Uterus (tissue), 4 donors: ENCODE data around the gene LSP1. TPM values are rescaled to one million over a fixed set of nuclear protein-coding genes. Genes with fewer than 3 reads are reported as not detected.

Experiments
- DNase-seq, 2 donors: peaks; one replicate each; pipeline ENCODE4 v3.0.0-alpha.2; 2019 to 2020
- H3K27ac ChIP-seq, 2 donors: fragments of 200-600 bp; sonication (generic); 1 replicate in 1 of 2; 2 replicates in 1 of 2; pipeline ENCODE4 v1.5.1; 2016 to 2018
- H3K27me3 ChIP-seq, 2 donors: fragments of 200-600 bp; sonication (generic); one replicate each; pipeline ENCODE4 v1.5.1; 2018 to 2019; ENCODE audit warnings: control low read depth in 1 of 2
- H3K36me3 ChIP-seq, 2 donors: fragments of 200-600 bp; sonication (generic); one replicate each; pipeline ENCODE4 v1.5.1; 2019; ENCODE audit warnings: control low read depth in 1 of 2
- H3K4me1 ChIP-seq, 2 donors: fragments of 200-600 bp; sonication (generic); one replicate each; pipeline ENCODE4 v1.5.1; 2018 to 2019; ENCODE audit warnings: control low read depth in 1 of 2
- H3K4me3 ChIP-seq, 2 donors: fragments of 200-600 bp; sonication (generic); 1 replicate in 1 of 2; 2 replicates in 1 of 2; pipeline ENCODE4 v1.5.1; 2018 to 2019; ENCODE audit warnings: mild to moderate bottlenecking in 1 of 2
- H3K9me3 ChIP-seq, 2 donors: fragments of 200-600 bp; sonication (generic); one replicate each; pipeline ENCODE4 v1.5.1; 2019; ENCODE audit warnings: control low read depth in 1 of 2
- CTCF ChIP-seq, 4 experiments: fragments of 200-600 bp in 2 of 4; fragments of 450-650 bp in 2 of 4; sonication (generic) in 2 of 4; IDR thresholded peaks; one replicate each; pipeline ENCODE4 v1.5.1; 2016 to 2019; ENCODE audit warnings: antibody characterized with exemption in 4 of 4, mild to moderate bottlenecking in 2 of 4, moderate library complexity in 1 of 4
- POLR2A ChIP-seq, 2 donors: fragments of 450-650 bp; IDR thresholded peaks; one replicate each; pipeline ENCODE4 v1.6.1; 2016; ENCODE audit warnings: antibody characterized with exemption in 2 of 2, mild to moderate bottlenecking in 1 of 2, moderate library complexity in 1 of 2
- intact Hi-C: fragments of 100-400 bp; cut with DNase I; formaldehyde crosslinking; loops from one replicate; pipeline ENCODE4 v1.15.1; 2023; ENCODE audit warnings: low total_unique reads
- total RNA-seq, 4 donors: library from RNA; depleted of rRNA in 3 of 4; stranded (reverse); fragments of >200 nt in 3 of 4; gene quantifications; one replicate each; pipeline versions ENCODE4 v1.1.0 to v1.2.4, GENCODE V29; 2014 to 2023
- donor health status: DM: yes; HTN: yes; CAD: no.

Gene LSP1
- total RNA-seq, 4 donors from 2014 or later: 11.2 to 112 (median 25.1) TPM

DNA sequence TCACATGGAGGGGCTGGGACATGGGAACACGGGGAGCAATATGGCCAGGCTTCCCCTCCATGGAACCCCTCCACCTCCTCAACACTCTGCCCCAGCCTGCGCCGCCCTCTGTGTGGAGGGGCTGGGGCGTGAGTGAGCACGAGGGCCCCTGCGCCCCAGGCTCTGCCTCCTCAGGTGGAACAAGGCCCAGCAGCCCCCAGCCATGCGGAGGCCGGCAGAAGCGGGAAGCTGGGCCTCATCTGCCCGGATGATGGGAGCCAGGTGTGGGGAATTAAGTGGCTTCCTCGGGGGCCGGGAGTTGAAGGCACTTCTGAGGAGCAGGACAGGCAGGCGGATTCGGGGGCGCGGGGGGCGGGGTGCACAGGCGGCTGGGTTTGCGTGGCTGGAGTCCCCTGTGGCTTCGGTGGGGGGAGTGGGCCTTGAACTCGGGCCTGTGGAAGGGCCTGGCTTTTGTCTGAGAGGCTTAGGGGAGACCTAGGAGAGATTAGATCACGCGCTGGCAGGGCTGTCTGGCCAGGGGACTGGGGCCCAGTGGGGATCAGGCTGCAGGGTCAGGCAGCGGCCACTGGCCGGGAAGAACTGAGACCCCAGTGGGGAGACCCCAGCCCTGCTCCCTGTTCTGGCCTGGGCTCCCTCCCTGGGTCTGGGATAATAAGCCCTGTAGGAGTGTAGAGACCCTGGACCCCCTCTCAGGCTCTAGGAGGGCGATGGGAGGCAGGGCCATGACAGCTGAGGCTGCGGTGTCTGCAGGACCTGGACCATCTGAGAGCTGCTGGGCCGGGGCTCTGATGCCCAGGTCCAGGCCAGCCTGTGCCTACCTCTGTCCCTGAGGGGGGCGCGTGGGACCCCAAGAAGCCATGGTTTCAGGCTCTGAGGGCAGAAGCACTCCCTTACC is 25.5 kb downstream of the LSP1 start:
- H3K27me3 ChIP-seq: no peaks in the 10 kb centered on the region
- H3K27ac ChIP-seq: peak overlapping the region; percentile 86 to 89
- no peaks in the 10 kb centered on the region for H3K9me3 ChIP-seq
- TF ChIP-seq CTCF (IDR thresholded peaks at IDR 0.05) (no peak), POLR2A (IDR thresholded peaks at IDR 0.05) (no peak)
- no peak overlapping the region for H3K4me3 ChIP-seq
- no peaks in the 10 kb centered on the region for H3K36me3 ChIP-seq
- peaks cover 0 to 28% of the 10 kb centered on the region in 2 donors for H3K4me1 ChIP-seq
- peak; percentile 55 to 72 for DNase-seq
- intact Hi-C loops: no loop called here

DNA sequence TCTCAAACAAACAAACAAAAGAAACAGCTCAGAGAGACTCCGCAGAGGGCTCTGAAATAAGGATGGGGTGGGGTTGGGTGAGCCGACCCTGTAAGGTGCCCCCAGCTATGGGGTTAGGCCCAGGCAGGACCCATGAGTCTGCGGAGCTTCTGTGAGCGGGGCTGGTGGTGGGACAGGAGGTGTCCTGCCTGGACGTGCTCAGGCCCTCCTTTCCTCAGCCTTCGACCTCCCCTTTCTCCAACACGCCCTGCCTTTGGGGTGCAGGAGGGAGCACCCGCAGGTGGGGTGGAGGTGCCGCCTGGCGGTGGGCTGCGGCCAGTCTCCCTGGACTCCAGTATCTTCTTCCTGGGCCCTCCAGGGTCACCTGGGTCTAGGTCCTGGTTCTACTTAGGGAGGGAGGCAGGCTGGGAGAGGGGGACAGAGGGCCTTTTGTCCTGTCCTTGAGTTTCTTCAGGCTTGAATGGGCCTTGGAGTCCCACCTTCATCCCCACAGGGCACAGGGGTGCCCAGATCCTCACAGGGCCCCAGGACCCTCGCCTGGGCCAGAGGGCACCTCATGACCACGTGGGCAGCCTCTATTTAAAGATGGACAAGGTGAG is 26.6 kb downstream of the LSP1 start:
- Histone ChIP-seq H3K36me3 (no peaks in the 10 kb centered on the region), H3K27ac (peak overlapping the region; percentile 86 to 89), H3K4me1 (peaks cover 0 to 28% of the 10 kb centered on the region in 2 donors), H3K27me3 (no peaks in the 10 kb centered on the region), H3K4me3 (no peak overlapping the region), H3K9me3 (no peaks in the 10 kb centered on the region)
- peak; percentile 15 to 26 for DNase-seq
- TF ChIP-seq CTCF (IDR thresholded peaks at IDR 0.05): no peak
- no peak for TF ChIP-seq POLR2A (IDR thresholded peaks at IDR 0.05)
- intact Hi-C loops: no loop called here

GRCh38 chr11:1879941-1880720 is 27.2 kb downstream of the LSP1 start:
- no peak for TF ChIP-seq CTCF (IDR thresholded peaks at IDR 0.05)
- no peak for TF ChIP-seq POLR2A (IDR thresholded peaks at IDR 0.05)
- Histone ChIP-seq H3K9me3 (no peaks in the 10 kb centered on the region), H3K27ac (peak overlapping the region; percentile 86 to 89), H3K4me3 (no peak overlapping the region), H3K27me3 (no peaks in the 10 kb centered on the region), H3K36me3 (no peaks in the 10 kb centered on the region), H3K4me1 (peaks cover 0 to 28% of the 10 kb centered on the region in 2 donors)
- intact Hi-C loops: loop anchor here (5.0 kb wide), 1 partner anchor 277 kb away; no protein-coding TSS in a partner anchor
- DNase-seq: peak; percentile 77 to 84

GRCh38 chr11:1880746-1881441 is 28.0 kb downstream of the LSP1 start:
- Histone ChIP-seq H3K36me3 (no peaks in the 10 kb centered on the region), H3K27me3 (no peaks in the 10 kb centered on the region), H3K4me1 (peaks cover 0 to 28% of the 10 kb centered on the region in 2 donors), H3K9me3 (no peaks in the 10 kb centered on the region), H3K4me3 (no peak overlapping the region), H3K27ac (peak overlapping the region; percentile 86 to 89)
- DNase-seq: peak; percentile 14 to 19
- intact Hi-C loops: loop anchor here (5.0 kb wide), 1 partner anchor 276 kb away; no protein-coding TSS in a partner anchor
- TF ChIP-seq POLR2A (IDR thresholded peaks at IDR 0.05): no peak
- TF ChIP-seq CTCF (IDR thresholded peaks at IDR 0.05): no peak
